Panc1 (cell line): ENCODE data around the gene LAMC3.

Experiments used
- CTCF ChIP-seq: fragments of 450-650 bp; IDR thresholded peaks from 2 replicates; pipeline ENCODE4 v1.5.1; 2017; ENCODE audit warnings: mild to moderate bottlenecking
- POLR2AphosphoS5 ChIP-seq: IDR thresholded peaks from 2 replicates; pipeline ENCODE4 v1.6.1; 2012; ENCODE audit warnings: mild to moderate bottlenecking, low read depth, low read length, moderate library complexity
- REST ChIP-seq, 2 experiments: IDR thresholded peaks; 2 replicates each; pipeline ENCODE4 v1.6.1; 2011 to 2012; ENCODE audit warnings: low read depth in 2 of 2, control low read depth in 1 of 2, low read length in 1 of 2, mild to moderate bottlenecking in 1 of 2, moderate library complexity in 1 of 2; ENCODE audit not compliant: insufficient read depth in 1 of 2
- TCF7L2 ChIP-seq: IDR thresholded peaks from 2 replicates; pipeline ENCODE4 v1.6.1; 2011; ENCODE audit warnings: mild to moderate bottlenecking, low read depth, low read length, inconsistent platforms

GRCh38 chr9:131013015-131013755 lies 4.2 kb downstream of the LAMC3 start:
- no peak for TF ChIP-seq CTCF
- no peak for TF ChIP-seq POLR2AphosphoS5
- no peak for TF ChIP-seq TCF7L2
- TF ChIP-seq REST (IDR thresholded peaks at IDR 0.05; ENCODE audit: insufficient read depth in 1 of 2, low read depth in 2 of 2, low read length in 1 of 2) = no peak
